NCI-H526 (cell line): Measurements from ENCODE around the gene LIPT1.
"Not testable (repeated sequence)": the region's sequence is repeated elsewhere in the genome, so short reads cannot be mapped to it uniquely, and the experiment has no call there.

Experiments
- DNase-seq, 2 experiments: peaks; one replicate each; lab custom pipeline; 2025; lab: John Stamatoyannopoulos, UW

The LIPT1 gene

GRCh38 chr2:99171377-99172140 is 16.8 kb downstream of the LIPT1 start:
- DNase-seq, result no peak

- DNase-seq, result peak; percentile 93 to 97
Measured at GRCh38 chr2:99180755-99181623, 26.2 kb downstream of the LIPT1 start, which contains the start of the genes MITD1 and MRPL30. MITD1 (minus strand) TSS chr2:99181058; CDS start chr2:99180981, 77 bp downstream. MRPL30 (plus strand) TSS chr2:99181184; CDS start chr2:99186204, 5,020 bp downstream.

GRCh38 chr2:99181624-99182000 is 26.8 kb downstream of the LIPT1 start:
- no peak for DNase-seq

GRCh38 chr2:99183025-99183424 is 28.3 kb downstream of the LIPT1 start:
- no peak for DNase-seq

DNA sequence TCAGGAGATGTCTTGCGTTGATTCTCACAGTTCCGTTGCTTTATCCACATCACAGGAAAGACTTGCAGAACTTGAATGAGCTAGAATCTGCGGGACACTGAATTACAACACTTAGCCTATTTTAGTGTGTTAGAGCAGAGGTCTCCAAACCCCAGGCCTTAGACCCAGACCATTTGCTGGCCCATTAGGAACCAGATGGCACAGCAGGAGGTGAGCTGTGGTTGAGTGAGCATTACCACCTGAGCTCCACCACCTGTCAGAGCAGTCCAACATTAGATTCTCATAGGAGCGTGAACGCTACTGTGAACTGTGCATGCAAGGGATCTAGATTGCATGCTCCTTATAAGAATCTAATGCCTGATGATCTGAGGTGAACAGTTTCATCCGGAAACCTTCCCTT is 30.0 kb downstream of the LIPT1 start:
- no peak for DNase-seq

GRCh38 chr2:99187011-99187410 is 32.2 kb downstream of the LIPT1 start:
- DNase-seq, result no peak

GRCh38 chr2:99188357-99188756 is 33.6 kb downstream of the LIPT1 start:
- no peak for DNase-seq

DNA sequence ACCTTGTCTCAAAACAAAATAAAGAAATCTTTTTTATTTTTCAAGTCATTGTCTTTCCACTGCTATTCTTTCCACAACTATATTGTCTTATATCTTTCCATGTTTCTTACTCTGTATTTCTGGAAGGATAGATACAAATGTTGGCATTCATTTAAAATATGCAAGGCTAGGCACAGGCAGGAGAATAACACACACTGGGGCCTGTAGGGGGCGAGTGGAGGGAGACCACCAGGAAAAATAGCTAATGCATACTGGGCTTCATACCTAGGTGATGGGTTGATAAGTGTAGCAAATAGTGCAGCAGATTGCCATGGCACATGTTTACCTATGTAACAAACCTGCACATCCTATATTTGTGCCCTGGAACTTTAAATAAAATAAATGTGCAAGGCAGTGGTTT is 35.8 kb downstream of the LIPT1 start:
- no peak for DNase-seq

DNA sequence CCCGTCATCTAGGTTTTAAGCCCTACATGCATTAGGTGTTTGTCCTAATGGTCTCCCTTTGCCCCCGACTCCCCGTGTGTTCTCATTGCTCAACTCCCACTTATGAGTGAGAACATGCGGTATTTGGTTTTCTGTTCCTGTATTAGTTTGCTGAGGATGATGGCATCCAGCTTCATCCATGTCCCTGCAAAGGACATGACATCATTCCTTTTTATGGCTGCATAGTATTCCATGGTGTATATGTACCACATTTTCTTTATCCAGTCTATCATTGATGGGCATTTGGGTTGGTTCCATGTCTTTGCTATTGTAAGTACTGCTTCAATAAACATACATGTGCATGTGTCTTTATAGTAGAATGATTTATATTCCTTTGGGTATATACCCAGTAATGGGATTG is 37.6 kb downstream of the LIPT1 start:
- DNase-seq, result not testable (repeated sequence)

GRCh38 chr2:99198103-99198841 is 43.5 kb downstream of the LIPT1 start:
- DNase-seq, result no peak

GRCh38 chr2:99200076-99200800 is 45.5 kb downstream of the LIPT1 start:
- DNase-seq, result no peak

GRCh38 chr2:99201959-99202678 is 47.4 kb downstream of the LIPT1 start:
- no peak for DNase-seq

DNA sequence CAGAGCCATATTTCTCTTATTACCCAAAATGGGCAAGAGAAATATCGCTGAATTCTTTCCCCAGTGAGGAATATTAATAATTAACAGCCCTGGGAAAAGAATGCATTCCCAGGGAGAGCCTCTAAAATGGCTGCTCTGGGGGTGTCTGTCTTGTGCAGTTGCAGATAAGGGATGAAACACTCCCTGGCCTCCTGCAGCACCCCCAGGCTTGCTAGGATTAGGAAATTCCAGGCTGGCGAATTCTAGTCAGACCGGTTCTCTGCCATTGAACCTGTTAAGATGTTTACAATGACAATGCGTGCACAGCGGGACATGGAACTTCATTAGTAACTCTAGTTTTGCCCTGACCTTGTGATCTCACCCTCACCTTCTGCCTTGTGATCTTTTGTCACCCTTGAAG is 50.7 kb downstream of the LIPT1 start:
- DNase-seq, result no peak
